PC-3 (cell line): Measurements from ENCODE around the gene PMFBP1. TPM values are rescaled to one million over a fixed set of nuclear protein-coding genes. Genes with fewer than 3 reads are reported as not detected.
A peak's percentile ranks its signal among the peaks of the same experiment; 100 is the strongest.

Experiments used
- ATAC-seq: fragments of 200-7000 bp; cut with Tn5 transposase; 2 replicates; pipeline ENCODE4 v1.9.1; 2020; ENCODE audit warnings: mild to moderate bottlenecking, moderate library complexity
- BruUV-seq: library from RNA; stranded (reverse); fragments of 400-500 nt; replicated peaks from 2 replicates; lab custom pipeline; 2021; lab: Mats Ljungman, UMichigan
- CTCF ChIA-PET: fragments of 300-600 bp; sonication (Branson Sonifier 250); formaldehyde crosslinking; loops from one replicate; lab custom pipeline; 2022; ENCODE audit warnings: antibody characterized with exemption; lab: Charles Lee
- POLR2A ChIA-PET: fragments of 300-600 bp; sonication (Branson Sonifier 250); formaldehyde crosslinking; loops from one replicate; lab custom pipeline; 2022; ENCODE audit warnings: antibody characterized with exemption; ENCODE audit not compliant: unreplicated experiment; lab: Charles Lee
- DNase-seq: peaks from one replicate; pipeline ENCODE4 v3.0.0-alpha.2; 2015
- H2AFZ ChIP-seq: fragments of 300-600 bp; sonication (generic); 2 replicates; pipeline ENCODE4 v1.6.0; 2016; ENCODE audit warnings: antibody characterized with exemption, low read length
- H3F3A ChIP-seq: fragments of 300-600 bp; sonication (generic); one replicate; pipeline ENCODE4 v1.6.0; 2017; ENCODE audit warnings: antibody characterized with exemption, low read length, control low read depth, mild to moderate bottlenecking; ENCODE audit not compliant: unreplicated experiment
- H3K27ac ChIP-seq: fragments of 300-600 bp; sonication (generic); 2 replicates; pipeline ENCODE4 v1.5.1; 2016; ENCODE audit warnings: mild to moderate bottlenecking, low read length
- H3K27me3 ChIP-seq: fragments of 300-600 bp; sonication (generic); 2 replicates; pipeline ENCODE4 v1.6.1; 2016; ENCODE audit warnings: low read length, mixed read lengths
- H3K36me3 ChIP-seq: fragments of 300-600 bp; sonication (generic); 2 replicates; pipeline ENCODE4 v1.6.1; 2016; ENCODE audit warnings: low read depth, mixed run types, low read length, mixed read lengths
- H3K4me1 ChIP-seq: fragments of 300-600 bp; sonication (generic); 2 replicates; pipeline ENCODE4 v1.5.1; 2016; ENCODE audit warnings: low read length; ENCODE audit not compliant: insufficient read depth
- H3K4me2 ChIP-seq: fragments of 300-600 bp; sonication (generic); 2 replicates; pipeline ENCODE4 v1.6.0; 2016; ENCODE audit warnings: low read length
- H3K4me3 ChIP-seq: fragments of 300-600 bp; sonication (generic); 2 replicates; pipeline ENCODE4 v1.5.1; 2016; ENCODE audit warnings: mild to moderate bottlenecking, low read length, mixed read lengths
- H3K79me2 ChIP-seq: fragments of 300-600 bp; sonication (generic); 2 replicates; pipeline ENCODE4 v1.6.1; 2017; ENCODE audit warnings: low read length, mixed read lengths
- H3K9ac ChIP-seq: fragments of 300-600 bp; sonication (generic); 2 replicates; pipeline ENCODE4 v1.6.0; 2016; ENCODE audit warnings: mild to moderate bottlenecking, low read length
- H3K9me2 ChIP-seq: fragments of 300-600 bp; sonication (generic); replicated peaks from 2 replicates; pipeline ENCODE4 v1.6.1; 2016; ENCODE audit warnings: mixed run types, low read length, mixed read lengths
- H3K9me3 ChIP-seq: fragments of 300-600 bp; sonication (generic); 2 replicates; pipeline ENCODE4 v1.6.1; 2016; ENCODE audit warnings: low read length, mixed read lengths
- H4K20me1 ChIP-seq: fragments of 300-600 bp; sonication (generic); 2 replicates; pipeline ENCODE4 v1.6.1; 2016; ENCODE audit warnings: low read length, mixed read lengths
- EZH2 ChIP-seq: fragments of 300-600 bp; sonication (generic); IDR thresholded peaks from one replicate; pipeline ENCODE4 v1.6.1; 2017; ENCODE audit warnings: antibody characterized with exemption, mild to moderate bottlenecking, low read length; ENCODE audit not compliant: unreplicated experiment
- EZH2phosphoT487 ChIP-seq: fragments of 300-600 bp; sonication (generic); IDR thresholded peaks from 2 replicates; pipeline ENCODE4 v1.6.1; 2018; ENCODE audit warnings: mild to moderate bottlenecking, antibody characterized with exemption, low read length, borderline replicate concordance
- intact Hi-C: fragments of 100-400 bp; cut with micrococcal nuclease; formaldehyde crosslinking; loops from 2 replicates; pipeline ENCODE4 v1.9.0; 2023
- total RNA-seq: library from RNA; depleted of rRNA; stranded (reverse); fragments of >200 nt; gene quantifications from 2 replicates; pipeline ENCODE4 v1.2.3, GENCODE V29; 2014
- TF ChIP-seq, protein P1 (sequence below): fragments of 300-600 bp; sonication (generic); conservative IDR thresholded peaks from 2 replicates; pipeline ENCODE4 v1.5.1; 2017; ENCODE audit warnings: antibody characterized with exemption, low read depth, mild to moderate bottlenecking, low read length

PMFBP1 gene
- total RNA-seq, 1 experiment from 2014 or later, result 1.2 TPM

DNA sequence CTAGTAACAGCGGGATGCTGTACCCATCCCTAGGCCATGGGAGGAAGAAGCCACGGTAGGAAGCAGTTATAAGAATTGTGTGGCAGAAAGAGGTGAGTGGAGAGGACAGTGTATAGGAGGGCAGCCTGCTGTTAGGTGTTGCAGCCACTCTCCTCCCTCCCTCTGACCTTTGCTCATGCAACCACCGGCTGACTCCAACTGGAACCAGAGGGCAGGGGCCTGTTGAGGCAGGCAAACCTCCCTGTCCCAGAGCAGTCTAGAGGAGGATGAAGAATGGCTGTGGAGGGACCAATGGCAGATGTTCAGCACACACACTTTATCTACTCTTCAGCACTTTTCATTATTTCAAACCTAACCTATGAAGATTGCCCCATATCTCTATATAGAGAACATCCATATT lies 80.7 kb downstream of the PMFBP1 start:
- DNase-seq, result no peak
- H3F3A ChIP-seq, result no peaks in the 10 kb centered on the region
- H3K9me3 ChIP-seq, result no peaks in the 10 kb centered on the region
- H3K36me3 ChIP-seq, result peaks cover 31% of the 10 kb centered on the region
- ChIA-PET CTCF (no interaction called here), POLR2A (no interaction called here)
- no peaks in the 10 kb centered on the region for H3K27me3 ChIP-seq
- peak overlapping the region; percentile 86 for H3K4me2 ChIP-seq
- H3K9me2 ChIP-seq, result no peaks in the 10 kb centered on the region
- intact Hi-C loops, result loop anchor here (5.0 to 10.0 kb wide), 2 partner anchors 86 to 199 kb away; partner anchors contain the start of genes DHODH and PKD1L3
- no peak overlapping the region for H2AFZ ChIP-seq
- no TSS peak for BruUV-seq
- H3K79me2 ChIP-seq, result peaks cover 54% of the 10 kb centered on the region
- TF ChIP-seq, protein P1, sequence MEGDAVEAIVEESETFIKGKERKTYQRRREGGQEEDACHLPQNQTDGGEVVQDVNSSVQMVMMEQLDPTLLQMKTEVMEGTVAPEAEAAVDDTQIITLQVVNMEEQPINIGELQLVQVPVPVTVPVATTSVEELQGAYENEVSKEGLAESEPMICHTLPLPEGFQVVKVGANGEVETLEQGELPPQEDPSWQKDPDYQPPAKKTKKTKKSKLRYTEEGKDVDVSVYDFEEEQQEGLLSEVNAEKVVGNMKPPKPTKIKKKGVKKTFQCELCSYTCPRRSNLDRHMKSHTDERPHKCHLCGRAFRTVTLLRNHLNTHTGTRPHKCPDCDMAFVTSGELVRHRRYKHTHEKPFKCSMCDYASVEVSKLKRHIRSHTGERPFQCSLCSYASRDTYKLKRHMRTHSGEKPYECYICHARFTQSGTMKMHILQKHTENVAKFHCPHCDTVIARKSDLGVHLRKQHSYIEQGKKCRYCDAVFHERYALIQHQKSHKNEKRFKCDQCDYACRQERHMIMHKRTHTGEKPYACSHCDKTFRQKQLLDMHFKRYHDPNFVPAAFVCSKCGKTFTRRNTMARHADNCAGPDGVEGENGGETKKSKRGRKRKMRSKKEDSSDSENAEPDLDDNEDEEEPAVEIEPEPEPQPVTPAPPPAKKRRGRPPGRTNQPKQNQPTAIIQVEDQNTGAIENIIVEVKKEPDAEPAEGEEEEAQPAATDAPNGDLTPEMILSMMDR, result no peak
- TF ChIP-seq EZH2 (no peak), EZH2phosphoT487 (no peak)
- H4K20me1 ChIP-seq, result no peaks in the 10 kb centered on the region
- H3K4me1 ChIP-seq, result peaks cover 12% of the 10 kb centered on the region; the same call in 1 of the 2 replicates
- no peak overlapping the region for H3K4me3 ChIP-seq
- H3K9ac ChIP-seq, result no peak overlapping the region
- no peak overlapping the region for H3K27ac ChIP-seq
- ATAC-seq, result no peak

DNA sequence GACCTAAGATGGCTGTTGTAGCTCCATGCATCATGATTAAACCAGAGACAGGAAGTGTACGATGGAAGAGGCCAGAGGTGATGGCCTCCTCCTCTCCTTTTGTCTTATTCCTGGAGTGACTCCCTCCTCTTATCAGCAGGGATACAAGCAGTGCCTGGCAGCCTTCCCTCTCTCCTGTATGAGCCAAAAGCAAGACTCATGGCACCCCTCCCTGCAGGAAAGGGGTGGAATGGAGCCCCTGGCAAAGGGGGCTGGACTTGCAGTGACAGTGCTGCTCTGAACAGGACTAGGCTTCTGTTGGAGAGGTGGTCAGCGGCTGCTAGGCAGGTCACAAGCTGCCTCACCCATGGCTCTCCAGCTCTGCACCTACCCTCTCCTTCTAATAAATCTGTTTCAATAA lies 87.0 kb downstream of the PMFBP1 start:
- TF ChIP-seq EZH2 (no peak), EZH2phosphoT487 (no peak)
- TF ChIP-seq, protein P1, result no peak
- DNase-seq (no peak), ATAC-seq (no peak)
- H3K79me2 ChIP-seq, result no peaks in the 10 kb centered on the region
- peaks cover 46% of the 10 kb centered on the region for H3K36me3 ChIP-seq
- no peaks in the 10 kb centered on the region for H4K20me1 ChIP-seq
- H3K9me2 ChIP-seq, result no peaks in the 10 kb centered on the region
- H3K4me2 ChIP-seq, result no peak overlapping the region
- no peak overlapping the region for H3K9ac ChIP-seq
- no peaks in the 10 kb centered on the region for H3K27me3 ChIP-seq
- H3K4me1 ChIP-seq, result no peaks in the 10 kb centered on the region
- no peak overlapping the region for H2AFZ ChIP-seq
- no peak overlapping the region for H3K27ac ChIP-seq
- H3K4me3 ChIP-seq, result no peak overlapping the region
- ChIA-PET CTCF (no interaction called here), POLR2A (no interaction called here)
- intact Hi-C loops, result no loop called here
- no peaks in the 10 kb centered on the region for H3K9me3 ChIP-seq
- BruUV-seq, result no TSS peak
- H3F3A ChIP-seq, result no peaks in the 10 kb centered on the region

DNA sequence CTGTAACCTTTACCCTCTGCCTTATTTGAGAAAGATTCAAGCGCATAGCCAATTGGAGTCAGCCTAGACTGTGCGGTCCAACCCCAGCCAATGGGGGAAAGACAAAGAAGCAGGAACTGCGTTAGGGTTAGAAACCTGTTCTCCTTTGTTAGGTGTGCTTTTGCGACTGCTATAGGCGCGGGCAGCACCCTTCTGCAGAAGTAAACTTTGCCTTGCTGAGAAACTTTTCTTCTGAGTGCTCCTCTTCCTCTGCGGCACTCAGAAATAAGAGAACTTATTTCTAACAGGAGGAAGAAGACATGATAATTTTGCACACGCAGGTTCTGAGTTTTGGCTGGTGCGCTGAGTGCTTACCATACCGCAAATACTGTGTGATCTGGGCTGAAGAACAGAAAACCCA lies 87.5 kb downstream of the PMFBP1 start:
- ATAC-seq (no peak), DNase-seq (no peak)
- no peak overlapping the region for H3K4me2 ChIP-seq
- CTCF ChIA-PET, result no interaction called here
- POLR2A ChIA-PET, result no interaction called here
- H3K4me1 ChIP-seq, result no peaks in the 10 kb centered on the region
- H3F3A ChIP-seq, result no peaks in the 10 kb centered on the region
- H3K27me3 ChIP-seq, result no peaks in the 10 kb centered on the region
- no peaks in the 10 kb centered on the region for H3K79me2 ChIP-seq
- H3K9me3 ChIP-seq, result no peaks in the 10 kb centered on the region
- no peak overlapping the region for H3K27ac ChIP-seq
- BruUV-seq, result no TSS peak
- no peak for TF ChIP-seq EZH2
- no peak for TF ChIP-seq EZH2phosphoT487
- TF ChIP-seq, protein P1, result no peak
- H3K9ac ChIP-seq, result no peak overlapping the region
- H3K4me3 ChIP-seq, result no peak overlapping the region
- H4K20me1 ChIP-seq, result no peaks in the 10 kb centered on the region
- no peaks in the 10 kb centered on the region for H3K9me2 ChIP-seq
- peaks cover 40% of the 10 kb centered on the region for H3K36me3 ChIP-seq
- intact Hi-C loops, result no loop called here
- no peak overlapping the region for H2AFZ ChIP-seq
